Measurements from ENCODE around the gene WDR83. TPM values are rescaled to one million over a fixed set of nuclear protein-coding genes. Genes with fewer than 3 reads are reported as not detected.

WDR83 gene
- total RNA-seq, 1 donor from 2014 or later, result 8.4 TPM

GRCh38 chr19:12657966-12658365 lies 8.6 kb upstream of the WDR83 start:
- peaks cover 80% of the 10 kb centered on the region for H3K36me3 ChIP-seq
- H3K27me3 ChIP-seq (ENCODE audit: low read depth), result no peaks in the 10 kb centered on the region
- no peaks in the 10 kb centered on the region for H3K4me1 ChIP-seq
- TF ChIP-seq CTCF (IDR thresholded peaks at IDR 0.05; ENCODE audit: borderline replicate concordance), result no peak
- intact Hi-C loops (cut with micrococcal nuclease), result no loop called here
- no peaks in the 10 kb centered on the region for H3K9me3 ChIP-seq (replicated peaks)
- DNase-seq, result no peak
- no peak overlapping the region for H3K27ac ChIP-seq (replicated peaks)
- H3K4me3 ChIP-seq, result no peak overlapping the region

- Histone ChIP-seq H3K9me3 (replicated peaks) (no peaks in the 10 kb centered on the region), H3K27ac (replicated peaks) (no peak overlapping the region), H3K27me3 (ENCODE audit: low read depth) (no peaks in the 10 kb centered on the region), H3K4me1 (peaks cover 7% of the 10 kb centered on the region), H3K36me3 (peaks cover 84% of the 10 kb centered on the region), H3K4me3 (no peak overlapping the region)
- DNase-seq, result no peak
- TF ChIP-seq CTCF (IDR thresholded peaks at IDR 0.05; ENCODE audit: borderline replicate concordance), result no peak
- intact Hi-C loops (cut with micrococcal nuclease), result no loop called here
Observed at GRCh38 chr19:12660980-12661379, 5.6 kb upstream of the WDR83 start.

- H3K4me3 ChIP-seq, result no peak overlapping the region
- no peak overlapping the region for H3K27ac ChIP-seq (replicated peaks)
- DNase-seq, result no peak
- H3K4me1 ChIP-seq, result peaks cover 41% of the 10 kb centered on the region
- intact Hi-C loops (cut with micrococcal nuclease), result no loop called here
- H3K27me3 ChIP-seq (ENCODE audit: low read depth), result no peaks in the 10 kb centered on the region
- H3K36me3 ChIP-seq, result peaks cover 59% of the 10 kb centered on the region
- no peaks in the 10 kb centered on the region for H3K9me3 ChIP-seq (replicated peaks)
- TF ChIP-seq CTCF (IDR thresholded peaks at IDR 0.05; ENCODE audit: borderline replicate concordance), result no peak
Observed at GRCh38 chr19:12664406-12665280, 2.0 kb upstream of the WDR83 start.

- peaks cover 53% of the 10 kb centered on the region for H3K36me3 ChIP-seq
- H3K9me3 ChIP-seq (replicated peaks), result no peaks in the 10 kb centered on the region
- H3K27ac ChIP-seq (replicated peaks), result no peak overlapping the region
- DNase-seq, result peak; percentile 55
- H3K4me3 ChIP-seq, result peak overlapping the region; percentile 92
- no peak for TF ChIP-seq CTCF (IDR thresholded peaks at IDR 0.05; ENCODE audit: borderline replicate concordance)
- peaks cover 47% of the 10 kb centered on the region for H3K4me1 ChIP-seq
- intact Hi-C loops (cut with micrococcal nuclease), result no loop called here
- no peaks in the 10 kb centered on the region for H3K27me3 ChIP-seq (ENCODE audit: low read depth)
Observed at GRCh38 chr19:12665281-12665573, 1.4 kb upstream of the WDR83 start.

GRCh38 chr19:12665671-12666264 lies 839 bp upstream of the WDR83 start:
- intact Hi-C loops (cut with micrococcal nuclease), result no loop called here
- H3K27me3 ChIP-seq (ENCODE audit: low read depth), result no peaks in the 10 kb centered on the region
- peaks cover 52% of the 10 kb centered on the region for H3K4me1 ChIP-seq
- DNase-seq, result no peak
- H3K36me3 ChIP-seq, result peaks cover 48% of the 10 kb centered on the region
- H3K27ac ChIP-seq (replicated peaks), result peak overlapping the region; percentile 83
- TF ChIP-seq CTCF (IDR thresholded peaks at IDR 0.05; ENCODE audit: borderline replicate concordance), result no peak
- H3K9me3 ChIP-seq (replicated peaks), result no peaks in the 10 kb centered on the region
- peak overlapping the region; percentile 92 for H3K4me3 ChIP-seq
